ENCODE measurements around the gene BMP8B. TPM values are rescaled to one million over a fixed set of nuclear protein-coding genes. Genes with fewer than 3 reads are reported as not detected.

Gene BMP8B
- total and polyA plus RNA-seq, 2 of the 8 experiments (the other 6 are each of a cell fraction or from before 2014, with no cell fraction given) = 0.37 to 0.50 TPM

GRCh38 chr1:39819091-39819812 is 30.6 kb upstream of the BMP8B start:
- Histone ChIP-seq H4K91ac (replicated peaks; ENCODE audit: insufficient read length, low read length) (no peak overlapping the region), H4K5ac (ENCODE audit: insufficient read length, low read depth, low read length) (no peak overlapping the region), H3K79me2 (ENCODE audit: control insufficient read depth in 1 of 2, insufficient read depth in 2 of 2, low read length in 2 of 2) (no peaks in the 10 kb centered on the region), H3K4me2 (ENCODE audit: insufficient read depth in 1 of 2, low read depth in 2 of 2, low read length in 2 of 2) (no peak overlapping the region), H2BK20ac (ENCODE audit: low read length) (no peak overlapping the region), H4K8ac (ENCODE audit: extremely low read depth, insufficient read depth, low read length) (no peak overlapping the region; the same call in 1 of the 2 replicates), H3K23me2 (ENCODE audit: low read depth, low read length) (no peaks in the 10 kb centered on the region), H3K23ac (ENCODE audit: insufficient read length) (no peak overlapping the region), H2BK15ac (ENCODE audit: low read length) (no peak overlapping the region), H3K27ac (ENCODE audit: low read depth, low read length) (no peak overlapping the region), H3K14ac (ENCODE audit: insufficient read length) (no peak overlapping the region), H3K36me3 (ENCODE audit: control insufficient read depth in 2 of 4, insufficient read depth in 4 of 4, low read length in 3 of 4) (no peaks in the 10 kb centered on the region), H3K79me1 (ENCODE audit: low read depth, low read length) (no peaks in the 10 kb centered on the region), H3K9me3 (ENCODE audit: insufficient read depth in 2 of 2, low read depth in 1 of 2, low read length in 1 of 2) (no peaks in the 10 kb centered on the region), H3K18ac (ENCODE audit: extremely low read depth, low read length) (no peak overlapping the region), H2BK120ac (replicated peaks; ENCODE audit: low read depth, low read length) (no peak overlapping the region), H3K9ac (replicated peaks in 1 of 4; ENCODE audit: extremely low read depth in 1 of 4, low read depth in 3 of 4, low read length in 3 of 4) (no peak overlapping the region), H3K4ac (replicated peaks; ENCODE audit: insufficient read length, low read depth, low read length) (no peak overlapping the region), H2AK5ac (ENCODE audit: low read depth, low read length) (no peak overlapping the region), H3K4me3 (ENCODE audit: extremely low read depth in 1 of 4, insufficient read depth in 2 of 4, low read depth in 3 of 4, low read length in 4 of 4) (no peak overlapping the region), H3K56ac (replicated peaks; ENCODE audit: insufficient read length, low read depth, low read length) (no peak overlapping the region), H2AFZ (ENCODE audit: low read length) (no peak overlapping the region), H3K4me1 (replicated peaks in 1 of 4; ENCODE audit: control insufficient read depth in 3 of 4, insufficient read depth in 4 of 4, low read length in 3 of 4) (no peaks in the 10 kb centered on the region), H4K20me1 (replicated peaks in 1 of 2; ENCODE audit: control insufficient read depth in 1 of 2, insufficient read depth in 2 of 2, low read length in 2 of 2) (no peaks in the 10 kb centered on the region), H2BK5ac (ENCODE audit: low read depth, low read length) (no peak overlapping the region), H2BK12ac (ENCODE audit: low read depth, low read length) (no peak overlapping the region), H3K27me3 (replicated peaks in 1 of 4; ENCODE audit: control insufficient read depth in 3 of 4, extremely low read depth in 1 of 4, insufficient read depth in 3 of 4, low read length in 3 of 4) (no peaks in the 10 kb centered on the region; a peak in 1 of 7 replicates)
- TF ChIP-seq RAD21 (IDR thresholded peaks at IDR 0.05 in 1 of 2, conservative IDR thresholded peaks at IDR 0.05 in 1 of 2; ENCODE audit: low read depth in 2 of 2, low read length in 2 of 2) = no peak
- DNase-seq (ENCODE audit: low read depth in 1 of 2, low spot score in 2 of 2) (no peak), FAIRE-seq (no peak)
- CTCF ChIA-PET (ENCODE audit: partially characterized antibody) = interaction anchor here (0.7 to 7.6 kb wide), 15 partner anchors 8 to 213 kb away, joined by 3 to 79 read pairs (median 10); partner anchors contain the start of gene MYCL
- WGBS, 2 experiments (ENCODE audit: extremely low coverage in 1 of 2, insufficient coverage in 1 of 2, insufficient read length in 1 of 2, insufficient replicate concordance in 2 of 2, low coverage in 1 of 2, low lambda C conversion rate in 2 of 2, missing lambda C conversion rate in 1 of 2) = 85% methylated on average over 22 of the region's 22 CpGs; no CpG with 5 or more reads in 1 of the 2 experiments
- POLR2A ChIA-PET (ENCODE audit: partially characterized antibody) = interaction anchor here (1.2 to 2.4 kb wide), 2 partner anchors 12 to 22 kb away, joined by 3 to 6 read pairs; no protein-coding TSS in a partner anchor
